DND-41 (cell line): Measurements from ENCODE around the gene FAM20C.

ENCODE experiments used
- CTCF ChIP-seq: IDR thresholded peaks from 2 replicates; pipeline ENCODE4 v1.5.1; 2012; ENCODE audit warnings: borderline replicate concordance, low read length, moderate library complexity, mild to moderate bottlenecking; ENCODE audit not compliant: poor library complexity, severe bottlenecking; ENCODE audit errors: extremely low read depth
- EZH2 ChIP-seq: IDR thresholded peaks from 3 replicates; pipeline ENCODE4 v1.6.1; 2012; ENCODE audit warnings: borderline replicate concordance, low read depth, mild to moderate bottlenecking, moderate library complexity, low read length, inconsistent platforms; ENCODE audit not compliant: severe bottlenecking

DNA sequence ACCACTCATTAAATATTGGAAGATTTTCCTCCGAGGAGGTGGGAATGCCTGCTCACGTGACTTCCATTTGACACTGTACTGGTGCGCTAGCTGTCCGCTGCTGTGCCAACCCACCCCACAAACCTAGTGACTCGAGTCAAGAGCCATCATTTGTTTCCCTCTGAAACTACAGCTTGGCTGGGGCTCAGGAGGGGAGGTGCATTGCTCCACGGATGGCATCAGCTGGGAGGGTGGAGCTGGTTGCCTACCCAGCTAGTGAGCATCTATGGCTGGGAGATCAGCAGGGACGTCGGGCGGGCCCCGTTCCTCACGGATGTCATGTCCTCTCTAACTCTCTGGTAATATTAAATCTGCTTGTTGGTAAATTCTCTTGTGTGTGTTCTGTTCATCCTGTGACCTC, 88.1 kb downstream of the FAM20C start:
- TF ChIP-seq CTCF: no peak
- no peak for TF ChIP-seq EZH2
